NCI-H1436 (cell line): ENCODE results near the gene AMN.

Experiments
- DNase-seq: peaks from one replicate; lab custom pipeline; 2025; lab: John Stamatoyannopoulos, UW

Gene AMN

GRCh38 chr14:102898776-102899515 is 23.5 kb upstream of the AMN start:
- DNase-seq: no peak

- no peak for DNase-seq
These were observed 23.0 kb upstream of the AMN start for GRCh38 chr14:102899516-102899900.

DNA sequence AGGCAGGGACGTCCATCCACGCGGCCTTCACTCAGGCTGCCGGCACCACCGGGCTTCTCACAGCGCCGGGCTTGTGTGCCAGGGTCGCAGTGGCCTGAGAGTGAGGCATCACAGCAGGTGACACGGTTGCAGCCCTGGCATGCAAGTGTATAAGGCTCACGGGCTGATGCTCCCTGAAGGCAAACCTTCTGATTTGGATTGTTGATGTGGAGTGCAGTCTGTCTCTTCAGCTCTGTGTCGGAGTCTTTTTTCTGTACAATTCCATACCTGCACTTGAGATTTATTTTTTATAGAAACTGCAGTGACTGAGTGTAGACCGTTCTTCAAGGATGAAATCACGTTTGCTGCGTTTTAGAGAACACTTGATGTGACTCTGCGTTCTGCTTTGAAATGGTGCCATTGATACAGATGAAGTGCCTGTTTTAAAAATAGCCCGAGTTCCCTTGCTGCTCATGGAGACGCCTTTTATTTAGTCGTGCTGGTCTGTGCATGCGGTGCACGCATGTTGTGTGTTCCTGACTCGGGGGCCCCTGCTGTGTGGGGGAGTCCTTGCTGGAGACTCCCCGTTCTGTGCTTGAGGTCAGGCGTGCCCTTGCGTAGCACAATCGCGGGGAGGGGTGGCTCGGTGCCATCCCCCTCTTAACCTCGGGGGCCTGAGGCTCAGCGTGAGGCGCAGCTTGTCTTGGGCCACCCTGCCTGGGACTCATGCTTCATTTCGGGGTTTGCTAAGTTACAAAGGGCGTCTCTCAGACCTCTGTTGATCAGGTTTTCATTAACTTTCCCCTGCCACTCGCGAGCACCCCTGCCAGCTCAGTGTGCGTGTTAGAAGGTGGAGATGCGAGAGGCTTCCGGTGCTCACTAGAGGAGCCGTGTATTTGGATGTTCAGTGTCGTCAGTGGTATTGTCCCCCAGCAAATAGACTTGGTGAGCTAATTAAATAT is 21.6 kb upstream of the AMN start:
- no peak for DNase-seq

- DNase-seq: no peak
These were observed 20.8 kb upstream of the AMN start for GRCh38 chr14:102901633-102902032.

GRCh38 chr14:102902086-102902485 is 20.4 kb upstream of the AMN start:
- DNase-seq: no peak

- DNase-seq: no peak
These were observed 19.8 kb upstream of the AMN start for GRCh38 chr14:102902523-102903247.

DNA sequence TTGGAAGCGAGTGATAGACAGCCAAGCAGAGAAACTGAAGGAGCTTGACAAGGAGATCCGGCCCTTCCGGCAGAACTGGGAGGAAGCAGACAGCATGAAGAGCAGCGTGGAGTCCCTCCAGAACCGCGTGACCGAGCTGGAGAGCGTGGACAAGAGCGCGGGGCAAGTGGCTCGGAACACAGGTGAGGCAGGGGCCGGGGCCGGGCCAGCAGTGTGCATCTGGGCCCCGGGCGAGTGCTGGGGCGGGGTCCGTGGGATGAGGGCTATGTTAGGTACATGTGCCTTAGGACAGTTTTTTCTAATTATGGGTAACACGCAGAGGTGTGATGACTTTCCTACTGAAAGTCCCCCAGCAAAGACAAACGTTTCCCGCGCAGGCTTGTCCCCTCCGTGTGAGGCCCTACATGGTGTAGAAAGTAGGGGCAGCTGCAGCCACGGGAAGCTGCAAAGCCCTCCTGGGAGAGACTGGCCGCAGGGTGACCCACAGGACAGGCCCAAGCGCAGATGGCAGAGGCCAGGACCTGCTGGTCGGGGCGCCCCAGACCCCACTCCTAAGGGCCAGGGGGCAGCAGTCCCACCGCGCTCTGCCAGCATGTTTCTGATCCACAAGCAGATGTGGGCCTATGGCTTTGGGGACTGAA is 19.1 kb upstream of the AMN start:
- DNase-seq: no peak

- DNase-seq: no peak
These were observed 18.5 kb upstream of the AMN start for GRCh38 chr14:102903889-102904512.

- no peak for DNase-seq
These were observed 17.1 kb upstream of the AMN start for GRCh38 chr14:102905116-102906108.

- DNase-seq: no peak
These were observed 15.7 kb upstream of the AMN start for GRCh38 chr14:102906616-102907302.

- DNase-seq: no peak
These were observed 15.1 kb upstream of the AMN start for GRCh38 chr14:102907303-102907844.

- DNase-seq: no peak
These were observed 14.3 kb upstream of the AMN start for GRCh38 chr14:102907980-102908730.

- DNase-seq: no peak
These were observed 13.6 kb upstream of the AMN start for GRCh38 chr14:102908766-102909455.

GRCh38 chr14:102909462-102909861 is 13.0 kb upstream of the AMN start:
- DNase-seq: no peak

DNA sequence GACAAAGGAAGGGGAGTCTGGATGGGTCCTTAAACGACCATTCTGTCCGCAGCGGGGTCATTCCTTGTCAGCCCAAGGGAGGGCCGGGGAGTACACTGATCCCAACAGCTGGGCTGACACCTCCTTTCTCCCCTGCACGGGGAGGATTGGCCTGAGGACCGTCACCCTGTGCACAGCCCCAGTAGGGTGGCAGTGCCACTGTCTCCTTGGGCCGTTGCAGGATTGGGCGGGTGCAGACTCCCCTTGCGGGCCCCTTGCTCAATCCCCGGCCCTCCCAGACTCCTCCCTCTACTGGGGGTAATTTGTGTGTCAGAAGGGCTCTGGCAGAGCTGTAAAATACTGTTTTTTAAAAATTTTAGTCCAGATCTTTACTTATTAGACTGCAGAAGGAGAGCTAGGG is 12.6 kb upstream of the AMN start:
- DNase-seq: no peak

- DNase-seq: no peak
These were observed 12.0 kb upstream of the AMN start for GRCh38 chr14:102910442-102910841.

DNA sequence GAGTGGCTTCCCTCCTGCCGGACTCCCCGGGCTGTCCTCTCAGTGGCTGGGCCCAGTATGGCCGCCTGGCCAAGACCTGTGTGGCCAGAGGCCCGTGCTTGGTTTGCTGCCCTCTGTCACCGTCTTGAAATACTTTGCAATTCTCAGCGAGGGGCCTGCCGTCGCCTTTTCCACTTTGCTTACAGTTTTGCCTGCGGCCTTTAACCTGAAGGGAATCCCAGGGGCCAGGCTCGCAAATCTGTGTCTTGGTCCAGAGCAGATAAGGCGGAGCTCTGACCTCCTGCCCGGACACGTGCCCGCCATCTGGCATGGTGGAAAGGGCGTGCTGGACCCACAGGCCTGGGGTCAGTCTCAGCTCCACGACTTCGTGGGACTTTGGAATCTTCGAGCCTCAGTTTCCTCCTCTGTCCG is 10.9 kb upstream of the AMN start:
- no peak for DNase-seq
